Duodenal mucosa (tissue), 2 donors: ENCODE data around the gene KRTAP4-8.
"Not testable (repeated sequence)": the region's sequence is repeated elsewhere in the genome, so short reads cannot be mapped to it uniquely, and the experiment has no call there.

Source experiments
- H3K27ac ChIP-seq: one replicate; pipeline ENCODE4 v1.7.0; 2013; ENCODE audit warnings: low read depth, low read length
- H3K27me3 ChIP-seq, 2 donors: one replicate each; pipeline ENCODE4 v1.7.0; 2013; ENCODE audit warnings: low read length in 2 of 2, control low read depth in 1 of 2; ENCODE audit not compliant: insufficient read depth in 2 of 2, control insufficient read depth in 1 of 2
- H3K36me3 ChIP-seq, 2 donors: one replicate each; pipeline ENCODE4 v1.7.0; 2013; ENCODE audit warnings: low read length in 2 of 2, control low read depth in 1 of 2; ENCODE audit not compliant: insufficient read depth in 2 of 2, control insufficient read depth in 1 of 2
- H3K4me1 ChIP-seq, 2 donors: one replicate each; pipeline ENCODE4 v1.7.0; 2013; ENCODE audit warnings: low read length in 2 of 2, control low read depth in 1 of 2; ENCODE audit not compliant: insufficient read depth in 2 of 2, control insufficient read depth in 1 of 2
- H3K4me3 ChIP-seq, 2 donors: one replicate each; pipeline ENCODE4 v1.7.0; 2013; ENCODE audit warnings: low read length in 2 of 2, low read depth in 1 of 2
- H3K9ac ChIP-seq, 2 donors: one replicate each; pipeline ENCODE4 v1.7.0; 2013; ENCODE audit warnings: low read length in 2 of 2, low read depth in 1 of 2
- H3K9me3 ChIP-seq, 2 donors: one replicate each; pipeline ENCODE4 v1.7.0; 2013; ENCODE audit warnings: low read length in 2 of 2, control low read depth in 1 of 2; ENCODE audit not compliant: control insufficient read depth in 1 of 2

The KRTAP4-8 gene

GRCh38 chr17:41125064-41125463 is 27.1 kb upstream of the KRTAP4-8 start:
- Histone ChIP-seq H3K27ac (no peak overlapping the region), H3K27me3 (no peaks in the 10 kb centered on the region), H3K36me3 (no peaks in the 10 kb centered on the region), H3K9ac (no peak overlapping the region), H3K9me3 (no peaks in the 10 kb centered on the region), H3K4me1 (no peaks in the 10 kb centered on the region), H3K4me3 (no peak overlapping the region)

GRCh38 chr17:41123991-41124371 is 26.0 kb upstream of the KRTAP4-8 start, which contains the start of gene KRTAP4-12:
KRTAP4-12 (minus strand) TSS chr17:41124182; CDS start chr17:41124122, 60 bp downstream.
- H3K27ac ChIP-seq, H3K4me1 ChIP-seq, H3K36me3 ChIP-seq: not testable (repeated sequence)

GRCh38 chr17:41123292-41123990 is 25.5 kb upstream of the KRTAP4-8 start:
- H3K27me3 ChIP-seq, H3K9ac ChIP-seq, H3K27ac ChIP-seq, H3K4me3 ChIP-seq, H3K9me3 ChIP-seq, H3K36me3 ChIP-seq, H3K4me1 ChIP-seq: not testable (repeated sequence)

More at GRCh38 chr17:41123991-41124371, 26.0 kb upstream of the KRTAP4-8 start, which contains the start of gene KRTAP4-12:
- H3K27me3 ChIP-seq, H3K9ac ChIP-seq, H3K4me3 ChIP-seq, H3K9me3 ChIP-seq: not testable (repeated sequence)

- Histone ChIP-seq H3K27ac (no peak overlapping the region), H3K4me3 (no peak overlapping the region), H3K9me3 (no peaks in the 10 kb centered on the region), H3K27me3 (no peaks in the 10 kb centered on the region), H3K9ac (no peak overlapping the region), H3K36me3 (no peaks in the 10 kb centered on the region), H3K4me1 (no peaks in the 10 kb centered on the region)
Measured at GRCh38 chr17:41121742-41122141, 23.8 kb upstream of the KRTAP4-8 start.

GRCh38 chr17:41119696-41120690 is 22.1 kb upstream of the KRTAP4-8 start:
- H3K9me3 ChIP-seq, H3K4me1 ChIP-seq, H3K9ac ChIP-seq, H3K27me3 ChIP-seq, H3K27ac ChIP-seq, H3K4me3 ChIP-seq, H3K36me3 ChIP-seq: not testable (repeated sequence)

- H3K27me3 ChIP-seq: peaks cover 0 to 8% of the 10 kb centered on the region in 2 donors
- no peaks in the 10 kb centered on the region for H3K9me3 ChIP-seq
- H3K4me1 ChIP-seq: no peaks in the 10 kb centered on the region
- H3K4me3 ChIP-seq: no peak overlapping the region
- no peak overlapping the region for H3K27ac ChIP-seq
- H3K9ac ChIP-seq: no peak overlapping the region
- no peaks in the 10 kb centered on the region for H3K36me3 ChIP-seq
Measured at GRCh38 chr17:41118721-41119120, 20.8 kb upstream of the KRTAP4-8 start.

GRCh38 chr17:41117846-41118386 is 20.0 kb upstream of the KRTAP4-8 start, which contains the start of gene KRTAP4-11:
KRTAP4-11 (minus strand) TSS chr17:41118373; CDS start chr17:41118315, 58 bp downstream.
- not testable (repeated sequence) for H3K9ac ChIP-seq, H3K4me3 ChIP-seq, H3K4me1 ChIP-seq, H3K27ac ChIP-seq, H3K36me3 ChIP-seq, H3K9me3 ChIP-seq, H3K27me3 ChIP-seq

GRCh38 chr17:41116297-41116696 is 18.4 kb upstream of the KRTAP4-8 start:
- H3K4me1 ChIP-seq: no peaks in the 10 kb centered on the region
- peaks cover 0 to 8% of the 10 kb centered on the region in 2 donors for H3K27me3 ChIP-seq
- H3K36me3 ChIP-seq: no peaks in the 10 kb centered on the region
- H3K9ac ChIP-seq: no peak overlapping the region
- no peaks in the 10 kb centered on the region for H3K9me3 ChIP-seq
- H3K4me3 ChIP-seq: no peak overlapping the region
- no peak overlapping the region for H3K27ac ChIP-seq

- no peaks in the 10 kb centered on the region for H3K9me3 ChIP-seq
- H3K36me3 ChIP-seq: no peaks in the 10 kb centered on the region
- H3K27ac ChIP-seq: no peak overlapping the region
- H3K4me1 ChIP-seq: no peaks in the 10 kb centered on the region
- H3K9ac ChIP-seq: no peak overlapping the region
- H3K4me3 ChIP-seq: no peak overlapping the region
- peaks cover 0 to 8% of the 10 kb centered on the region in 2 donors for H3K27me3 ChIP-seq
Measured at GRCh38 chr17:41111151-41111885, 13.4 kb upstream of the KRTAP4-8 start.
